Middle frontal gyrus (tissue), 1 donor: ENCODE results near the gene ZNRD2.

Experiments used
- DNase-seq: peaks from one replicate; pipeline ENCODE4 v3.0.0-alpha.2; 2015; ENCODE audit warnings: low spot score; ENCODE audit errors: extremely low spot score

The ZNRD2 gene

DNA sequence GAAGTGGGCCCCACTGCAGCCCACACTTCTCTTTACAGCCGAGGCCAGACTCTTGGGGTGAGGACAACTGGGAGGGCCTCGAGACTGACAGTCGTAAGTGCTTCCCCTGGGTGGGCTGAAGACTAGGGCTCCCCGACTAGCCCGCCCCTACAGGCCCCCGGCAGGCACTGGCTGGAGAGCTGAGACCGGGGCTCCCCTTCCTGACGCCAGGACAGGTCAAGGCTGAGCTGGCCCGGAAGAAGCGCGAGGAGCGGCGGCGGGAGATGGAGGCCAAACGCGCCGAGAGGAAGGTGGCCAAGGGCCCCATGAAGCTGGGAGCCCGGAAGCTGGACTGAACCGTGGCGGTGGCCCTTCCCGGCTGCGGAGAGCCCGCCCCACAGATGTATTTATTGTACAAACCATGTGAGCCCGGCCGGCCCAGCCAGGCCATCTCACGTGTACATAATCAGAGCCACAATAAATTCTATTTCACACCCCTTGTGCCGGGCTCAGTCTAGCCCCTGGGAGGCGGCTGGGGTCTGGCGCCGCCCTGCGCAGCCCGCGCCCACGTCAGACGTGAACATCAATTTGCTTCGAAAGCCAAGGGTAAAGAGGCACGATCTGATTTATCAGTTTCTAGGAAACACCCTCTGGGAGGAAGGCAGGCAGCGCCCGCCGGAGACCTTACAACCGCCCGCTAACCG is 31.9 kb upstream of the ZNRD2 start:
- no peak for DNase-seq

DNA sequence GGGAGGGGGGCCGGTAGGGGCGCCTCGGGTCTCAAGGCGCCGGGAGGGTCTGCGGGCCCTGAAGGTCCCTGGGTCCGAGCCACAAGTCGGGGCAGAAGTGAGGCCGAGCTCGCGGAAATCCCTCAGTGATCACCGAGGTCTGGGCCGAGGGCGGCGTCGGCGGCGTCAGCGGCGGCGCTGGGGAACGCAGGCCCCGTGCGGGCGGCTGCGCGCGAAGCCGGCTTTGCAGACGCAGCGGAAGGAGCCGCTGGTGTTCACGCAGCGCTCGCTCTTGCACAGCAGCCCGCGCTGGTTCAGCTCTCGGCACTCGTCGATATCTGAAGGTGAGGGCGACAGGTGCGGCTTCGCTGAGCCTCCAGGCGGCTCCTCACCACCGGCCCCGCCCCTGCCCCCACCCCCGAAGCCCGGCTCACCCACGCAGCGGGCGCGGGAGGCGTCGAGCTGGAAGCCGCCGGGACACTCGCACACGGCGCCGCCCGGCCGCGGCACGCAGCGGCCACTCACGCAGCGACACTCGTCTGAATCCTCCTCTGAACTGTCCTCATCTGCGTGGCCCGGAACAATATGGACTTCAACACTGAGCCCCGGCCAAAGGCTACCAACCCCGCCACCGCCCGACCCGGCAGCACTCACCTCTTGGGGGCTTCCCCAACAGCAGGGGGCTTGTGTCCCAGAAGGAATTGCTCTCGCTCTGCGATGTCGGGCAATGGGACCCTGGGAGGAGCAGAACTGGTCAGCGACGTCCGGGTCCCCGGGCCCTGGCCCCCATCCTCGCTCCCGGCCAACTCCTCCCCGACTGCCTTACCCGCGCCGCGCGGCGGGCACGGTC is 31.1 kb upstream of the ZNRD2 start:
- no peak for DNase-seq

DNA sequence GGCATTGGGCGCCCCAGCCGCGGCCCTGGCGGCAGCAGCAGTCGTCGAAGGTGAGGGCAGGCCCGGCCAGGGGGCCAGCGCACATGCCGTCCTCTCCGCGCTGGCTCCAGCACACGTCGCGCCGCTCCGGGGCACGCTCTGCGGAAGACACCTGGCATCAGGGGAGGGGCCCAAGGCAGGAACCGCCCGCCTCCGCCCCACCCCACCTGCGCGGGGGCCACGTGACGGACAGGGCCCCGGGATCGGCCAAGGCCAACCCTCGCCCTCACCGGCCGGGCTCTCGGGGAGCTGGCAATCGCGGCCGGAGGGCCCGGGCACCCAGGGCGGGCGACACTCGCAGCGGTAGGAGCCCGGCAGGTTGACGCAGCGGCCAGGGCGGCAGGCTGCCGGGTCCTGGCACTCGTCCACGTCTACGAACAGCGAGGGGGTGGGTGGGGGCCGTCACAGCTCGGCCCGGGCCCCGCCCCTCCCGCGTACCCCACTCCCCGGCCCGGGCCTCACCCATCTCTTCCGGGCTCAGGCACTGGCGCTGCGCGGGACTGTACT is 30.5 kb upstream of the ZNRD2 start:
- DNase-seq = no peak

DNA sequence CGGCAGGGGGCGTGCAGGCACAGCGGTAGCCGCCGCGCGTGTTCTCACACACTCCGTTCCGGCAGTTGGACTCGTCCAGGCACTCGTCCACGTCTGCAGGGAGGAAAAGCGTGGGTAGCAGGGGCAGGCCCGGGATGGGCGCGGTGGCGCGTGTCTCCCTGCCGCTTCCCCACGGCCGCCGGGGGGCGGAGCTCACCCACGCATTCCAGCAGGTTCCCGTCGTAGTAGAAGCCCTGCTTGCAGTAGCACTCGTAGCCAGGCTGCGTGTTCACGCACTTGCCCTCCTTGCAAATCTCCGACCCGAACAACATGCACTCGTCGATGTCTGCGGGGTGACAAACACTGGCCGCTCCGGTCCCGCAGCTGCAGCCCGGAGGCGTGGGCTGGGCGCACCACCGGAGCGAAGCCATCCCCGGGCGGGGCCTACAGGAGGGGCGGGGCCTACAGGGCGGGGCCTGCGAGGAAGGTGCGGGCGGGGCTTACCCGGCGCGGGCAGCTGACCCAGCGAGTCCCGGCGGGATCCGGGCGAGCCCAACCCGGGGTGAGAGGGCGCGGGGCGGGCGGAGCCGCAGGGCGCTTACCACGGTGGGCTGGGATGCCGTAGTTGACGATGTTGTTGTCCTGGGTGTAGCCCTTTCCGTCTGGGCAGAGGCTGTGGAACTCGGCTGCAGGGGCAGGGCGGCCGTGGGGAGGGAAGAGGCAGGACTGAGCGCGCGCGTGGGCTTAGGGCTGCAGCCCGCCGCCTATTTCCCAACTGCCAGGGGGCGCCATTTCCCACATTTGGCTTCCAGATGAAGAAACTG is 29.8 kb upstream of the ZNRD2 start:
- peak; percentile 79 for DNase-seq

DNA sequence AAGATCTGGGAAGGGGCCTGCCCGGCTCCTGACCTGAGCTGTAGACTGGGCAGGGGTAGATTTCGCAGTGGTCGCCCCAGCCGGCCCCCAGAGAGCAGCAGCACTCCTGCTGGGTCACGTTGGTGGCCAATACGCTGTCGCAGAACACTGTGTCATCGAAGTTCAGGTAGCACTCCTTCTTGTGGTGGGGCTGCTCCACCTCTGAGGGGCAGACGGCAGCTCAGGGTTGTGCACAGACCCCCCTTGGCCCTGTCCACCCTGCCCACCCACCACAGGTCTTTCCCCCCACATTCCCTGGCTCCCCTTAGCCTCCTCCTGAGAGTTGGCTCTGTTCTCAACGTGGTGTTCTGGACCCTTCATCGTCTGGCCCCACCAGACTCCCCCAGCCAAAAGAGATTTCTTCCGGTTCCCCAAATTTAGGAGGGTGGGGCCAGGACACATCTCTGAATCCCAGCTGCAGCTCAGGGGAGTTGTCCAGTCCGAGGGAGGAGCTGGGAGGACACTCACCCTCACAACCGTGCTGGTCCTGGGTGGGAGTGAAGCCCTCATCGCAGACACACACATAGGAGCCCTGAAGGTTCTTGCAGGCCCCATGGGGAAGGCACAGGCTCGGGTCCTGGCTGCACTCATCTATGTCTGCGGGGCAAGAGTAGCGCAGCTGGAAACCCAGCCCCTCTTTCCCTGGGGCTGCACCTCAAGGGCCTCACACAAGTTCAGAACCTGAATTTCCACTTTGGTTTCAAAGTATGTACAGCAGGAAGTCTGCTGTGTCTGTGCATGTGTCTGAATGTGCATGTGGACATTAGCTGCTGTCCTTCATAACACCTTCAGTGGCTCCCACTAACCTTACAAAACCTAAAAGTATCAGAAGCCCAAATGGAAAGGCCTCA is 28.9 kb upstream of the ZNRD2 start:
- no peak for DNase-seq

DNA sequence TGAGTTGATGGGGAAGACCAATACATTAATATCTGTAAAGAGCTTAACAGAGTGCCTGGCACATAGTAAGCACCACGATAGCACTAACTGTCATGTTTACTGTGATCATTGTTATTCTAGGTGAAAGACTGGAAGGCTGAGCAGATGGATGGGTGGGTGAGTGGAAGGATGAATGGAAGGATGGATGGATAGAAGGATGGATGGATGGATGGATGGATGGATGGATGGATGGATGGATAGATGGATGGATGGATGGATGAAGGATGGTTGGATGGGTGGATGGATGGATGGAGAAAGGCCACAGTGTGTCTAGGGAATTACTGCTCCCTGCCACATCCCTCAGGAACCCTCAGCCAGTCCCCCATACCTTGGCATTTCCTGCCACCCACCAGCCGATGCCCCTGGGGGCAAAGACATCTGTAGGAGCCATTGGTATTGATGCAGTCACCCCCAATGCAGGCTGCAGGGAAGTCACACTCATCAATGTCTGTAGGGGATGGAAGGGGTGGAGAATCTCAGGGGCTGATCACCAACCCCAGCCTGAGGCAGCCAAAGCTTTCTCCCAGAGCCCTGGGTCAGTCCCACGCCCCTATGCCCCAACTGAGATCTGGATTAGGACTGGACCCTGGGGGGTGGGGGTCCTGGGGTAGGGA is 27.4 kb upstream of the ZNRD2 start:
- no peak for DNase-seq

DNA sequence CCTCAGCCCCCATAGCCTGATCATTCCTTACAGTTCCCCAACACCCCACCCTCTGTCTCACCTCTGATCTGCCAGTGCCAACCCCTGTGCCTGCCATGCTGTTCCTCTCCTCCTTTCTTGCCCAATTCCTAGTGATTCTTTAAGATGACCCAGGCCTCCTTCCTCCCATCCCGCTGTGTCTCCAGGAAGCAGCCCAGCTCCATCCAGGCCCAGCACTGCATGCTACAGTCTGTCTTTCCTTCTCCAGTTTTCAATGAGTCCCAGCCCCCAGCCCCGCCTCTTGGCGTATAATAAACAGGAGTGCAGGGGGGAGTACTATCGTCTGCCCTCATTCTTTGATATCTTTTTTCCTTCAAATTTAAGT is 24.4 kb upstream of the ZNRD2 start:
- no peak for DNase-seq

DNA sequence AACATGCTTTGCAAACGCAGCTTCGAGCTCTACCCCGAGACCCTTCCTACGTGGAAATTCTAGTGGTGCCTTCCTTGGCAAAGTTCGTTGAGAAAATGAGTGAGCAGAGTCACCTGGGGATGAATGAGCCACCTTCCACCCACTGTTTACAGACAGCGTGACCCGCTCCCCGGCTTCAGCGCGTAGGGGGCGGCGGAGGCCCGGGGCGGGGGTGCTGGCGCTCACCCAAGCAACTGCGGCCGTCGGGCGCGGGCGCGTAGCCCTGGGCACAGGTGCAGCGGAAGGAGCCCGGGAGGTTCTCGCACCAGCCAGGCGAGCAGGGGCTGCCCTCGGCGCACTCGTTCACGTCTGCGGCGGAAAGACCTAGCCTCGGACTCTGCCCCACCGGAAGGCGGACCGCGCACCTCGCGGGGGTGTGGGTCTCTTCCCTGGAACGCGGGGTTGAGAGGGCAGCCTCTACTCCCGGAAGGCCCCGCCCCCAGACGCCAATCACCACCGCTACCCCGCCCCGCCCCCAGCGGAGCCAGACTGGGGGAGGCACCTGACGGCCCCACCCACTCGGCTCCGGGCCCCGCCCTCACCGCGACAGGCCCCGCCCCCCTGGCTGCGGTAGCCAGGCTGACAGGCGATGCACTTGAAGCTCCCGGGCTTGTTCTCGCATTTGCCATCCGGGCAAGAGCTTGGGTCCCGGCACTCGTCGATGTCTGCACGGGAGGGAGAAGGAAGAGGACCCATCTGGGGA is 23.9 kb upstream of the ZNRD2 start:
- no peak for DNase-seq

DNA sequence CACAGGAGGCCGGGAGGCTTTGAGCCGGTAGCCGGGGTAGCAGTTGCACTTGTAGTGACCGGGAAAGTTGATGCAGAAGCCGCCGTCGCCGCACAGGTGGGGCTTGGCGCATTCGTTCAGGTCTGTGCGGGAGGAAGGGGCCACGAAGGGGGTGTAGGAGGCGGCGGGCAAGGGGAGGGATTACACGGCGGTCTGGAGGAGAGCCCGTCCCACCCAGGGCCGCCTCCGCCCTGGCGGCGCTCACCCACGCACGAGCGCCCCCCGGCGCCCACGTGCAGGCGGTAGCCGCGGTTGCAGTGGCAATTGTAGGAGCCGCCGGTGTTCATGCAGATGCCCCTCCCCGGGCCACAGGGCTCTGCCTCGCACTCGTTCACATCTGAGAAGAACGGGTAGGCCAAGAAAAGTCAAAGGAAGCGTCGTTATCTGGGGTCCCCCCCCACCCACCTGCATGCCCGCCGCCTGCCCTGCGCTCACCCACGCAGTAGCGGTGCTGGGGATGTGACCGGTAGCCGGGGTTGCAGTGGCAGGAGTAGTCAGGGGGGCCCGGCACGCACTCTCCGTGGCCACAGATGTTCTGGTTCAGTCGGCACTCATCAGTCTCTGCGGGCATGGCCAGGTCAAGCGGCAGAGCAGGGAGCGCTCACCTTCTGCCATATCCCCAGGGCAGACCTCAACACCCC is 22.7 kb upstream of the ZNRD2 start:
- no peak for DNase-seq

DNA sequence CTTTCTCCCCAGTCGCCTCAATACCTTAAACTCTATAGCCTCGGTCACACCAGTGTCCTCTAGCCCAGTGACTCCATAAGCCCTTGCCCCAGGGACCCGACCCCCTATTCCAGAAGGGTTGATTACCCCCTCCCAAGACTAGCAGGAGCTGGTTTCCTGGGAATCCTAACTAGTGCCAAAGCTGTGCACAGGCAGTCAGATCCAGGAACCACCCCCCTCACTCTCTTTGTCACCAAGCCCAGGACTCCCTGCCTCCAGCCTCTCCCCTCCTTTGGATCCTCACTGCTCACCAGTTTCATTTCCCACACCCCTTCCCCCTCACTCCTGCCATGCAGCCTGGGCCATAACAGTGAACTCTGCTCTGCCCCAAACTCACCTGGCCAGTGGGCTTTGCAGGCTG is 21.9 kb upstream of the ZNRD2 start:
- DNase-seq = no peak

DNA sequence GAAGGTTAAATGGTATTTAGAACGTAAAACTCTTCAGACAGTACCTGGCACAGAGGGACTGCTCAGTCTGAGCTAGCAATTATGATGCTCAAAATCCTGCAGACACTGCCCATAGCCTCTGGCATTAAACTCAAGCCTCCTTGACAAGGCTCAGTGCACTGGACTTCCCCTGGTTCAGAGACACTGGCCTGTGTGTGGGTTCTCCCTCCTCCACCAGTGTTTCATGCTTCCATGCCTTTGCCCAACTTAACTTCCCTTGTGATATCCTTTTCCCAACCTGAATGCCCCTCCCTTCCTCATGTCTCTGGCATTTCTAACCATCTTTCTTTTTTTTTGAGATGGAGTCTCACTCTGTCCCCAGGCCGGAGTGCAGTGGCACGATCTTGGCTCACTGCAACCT is 21.2 kb upstream of the ZNRD2 start:
- no peak for DNase-seq

DNA sequence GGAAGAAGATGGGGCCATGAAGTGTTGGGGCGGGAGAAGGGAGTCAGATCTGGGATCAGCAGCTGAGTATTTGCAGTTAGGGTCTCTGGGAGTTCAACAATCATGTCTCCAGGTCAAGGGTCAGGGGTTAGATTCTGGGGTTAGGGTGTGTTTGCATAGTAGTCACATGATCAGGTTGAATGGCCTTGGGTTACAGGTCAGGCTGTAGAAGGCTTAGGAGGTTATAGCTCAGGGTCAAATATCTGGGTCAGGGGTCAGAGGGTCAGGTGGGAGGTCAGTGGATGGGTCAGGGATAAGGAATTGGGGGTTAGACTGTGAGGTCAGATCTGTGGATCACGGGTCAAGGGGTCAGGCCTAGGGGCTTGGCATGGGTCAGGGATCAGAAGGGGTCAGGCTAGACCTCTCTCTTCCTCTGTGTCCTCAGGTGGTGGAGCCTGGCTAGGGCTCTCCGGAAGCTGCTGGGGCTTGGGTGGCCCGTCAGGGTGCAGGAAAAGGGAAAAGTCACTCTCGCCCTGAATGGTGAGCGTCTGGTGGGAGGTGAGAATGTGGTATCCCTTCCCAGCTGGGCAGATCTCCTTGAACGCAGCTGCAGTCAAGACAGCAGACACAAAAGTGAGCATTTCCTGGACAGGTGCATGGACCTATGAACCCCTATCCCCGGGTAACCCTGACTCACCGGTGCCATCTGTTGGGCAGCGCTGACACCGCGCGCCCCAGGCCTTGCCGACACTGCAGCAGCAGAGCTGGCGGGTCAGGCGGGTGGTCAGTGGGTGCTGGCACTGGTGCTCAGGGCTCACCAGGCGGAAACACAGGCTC is 18.5 kb upstream of the ZNRD2 start:
- no peak for DNase-seq

DNA sequence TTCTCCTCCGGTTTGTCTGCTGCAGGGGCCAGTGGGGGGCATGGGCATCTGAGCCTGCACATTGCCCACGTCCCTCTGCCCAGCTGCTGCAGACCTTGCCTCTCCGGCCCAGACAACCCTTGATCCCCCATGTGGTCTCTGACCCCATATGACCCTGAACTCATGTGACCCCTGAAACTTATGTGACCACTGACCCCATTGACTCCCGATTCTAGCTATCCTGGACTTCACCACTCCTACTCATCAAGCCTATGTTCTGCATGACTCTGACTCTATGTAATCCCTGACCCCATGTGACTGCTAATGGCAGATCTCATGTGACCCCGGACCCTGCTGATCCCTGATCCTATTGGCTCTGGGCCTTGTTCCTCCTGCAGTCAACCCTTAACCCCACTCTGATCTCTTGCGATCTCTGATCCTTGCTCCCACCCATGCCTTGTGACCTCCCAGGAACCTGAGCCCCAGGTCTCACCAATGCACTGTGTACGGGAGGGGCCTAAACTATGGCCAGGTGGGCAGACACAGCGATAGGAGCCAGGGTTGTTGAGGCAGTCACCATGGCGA is 17.8 kb upstream of the ZNRD2 start:
- no peak for DNase-seq

DNA sequence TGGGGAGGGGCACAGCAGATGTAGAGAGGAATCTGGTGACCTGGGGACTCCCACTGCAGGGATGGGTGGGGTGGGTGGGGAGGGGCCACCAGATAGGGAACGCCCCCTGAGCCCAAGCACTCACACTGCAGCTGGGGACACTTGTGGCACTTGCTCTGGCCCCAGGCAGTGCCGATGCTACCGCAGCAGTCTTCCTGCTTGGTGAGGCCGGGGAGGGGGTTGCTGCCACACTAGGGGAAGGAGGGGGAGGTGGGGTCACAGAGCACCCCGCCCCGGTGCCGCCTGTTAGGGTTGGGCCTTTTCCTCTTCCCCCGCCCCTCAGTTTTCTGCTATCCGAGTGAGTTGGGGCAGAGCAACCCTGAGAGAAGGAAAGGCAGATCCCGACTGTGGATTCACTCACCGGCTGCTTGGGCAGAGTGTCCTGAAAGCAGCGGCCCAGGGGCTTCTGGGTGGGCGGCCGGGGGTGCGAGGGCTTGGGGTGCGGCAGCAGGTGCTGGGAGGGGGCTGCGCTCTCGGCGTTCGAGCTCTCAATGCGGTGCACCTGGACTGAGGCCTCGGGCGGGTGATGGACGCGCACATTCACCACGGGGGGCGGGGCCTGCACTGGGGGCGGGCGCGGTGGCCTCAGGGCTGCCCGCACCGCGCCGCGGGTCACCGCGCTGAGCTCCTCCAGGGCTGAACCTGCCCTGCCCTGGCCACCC is 16.8 kb upstream of the ZNRD2 start:
- DNase-seq = no peak

DNA sequence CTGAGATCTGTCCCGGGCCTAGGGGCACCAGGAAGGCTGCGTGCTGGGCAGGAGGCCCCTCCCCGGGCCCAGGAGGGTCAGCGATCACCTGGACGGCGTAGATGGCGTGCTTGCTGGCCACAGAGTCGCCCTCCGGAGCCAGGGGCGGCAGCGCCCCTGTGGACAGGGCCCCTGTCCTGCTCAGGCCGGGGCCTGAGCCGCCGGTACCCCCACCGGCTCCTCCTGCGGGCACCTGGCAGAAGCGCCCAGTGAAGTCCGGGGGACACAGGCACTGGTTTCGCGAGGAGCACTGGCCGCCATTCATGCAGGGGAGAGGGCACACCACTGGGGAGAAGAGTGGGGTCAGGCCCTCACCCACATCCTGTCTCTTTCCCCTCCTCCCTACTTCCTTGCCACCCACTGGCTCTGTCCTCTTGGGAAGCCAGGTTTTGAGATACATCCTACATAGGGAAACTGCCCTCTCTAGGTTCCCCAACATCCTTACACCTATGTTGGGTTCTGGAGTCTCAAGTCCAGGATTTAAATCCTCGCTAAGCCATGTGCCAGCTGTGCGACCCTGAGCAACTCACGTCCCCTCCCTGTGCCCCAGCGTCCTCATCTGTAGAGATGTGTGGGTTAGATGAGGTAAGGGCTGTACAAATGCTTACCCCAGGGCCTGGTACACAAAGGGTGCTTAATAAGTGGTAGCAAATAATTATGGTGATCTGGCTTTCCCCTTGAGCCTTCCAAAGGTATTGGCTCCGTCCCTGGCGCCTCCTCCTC is 16.0 kb upstream of the ZNRD2 start:
- DNase-seq = no peak

DNA sequence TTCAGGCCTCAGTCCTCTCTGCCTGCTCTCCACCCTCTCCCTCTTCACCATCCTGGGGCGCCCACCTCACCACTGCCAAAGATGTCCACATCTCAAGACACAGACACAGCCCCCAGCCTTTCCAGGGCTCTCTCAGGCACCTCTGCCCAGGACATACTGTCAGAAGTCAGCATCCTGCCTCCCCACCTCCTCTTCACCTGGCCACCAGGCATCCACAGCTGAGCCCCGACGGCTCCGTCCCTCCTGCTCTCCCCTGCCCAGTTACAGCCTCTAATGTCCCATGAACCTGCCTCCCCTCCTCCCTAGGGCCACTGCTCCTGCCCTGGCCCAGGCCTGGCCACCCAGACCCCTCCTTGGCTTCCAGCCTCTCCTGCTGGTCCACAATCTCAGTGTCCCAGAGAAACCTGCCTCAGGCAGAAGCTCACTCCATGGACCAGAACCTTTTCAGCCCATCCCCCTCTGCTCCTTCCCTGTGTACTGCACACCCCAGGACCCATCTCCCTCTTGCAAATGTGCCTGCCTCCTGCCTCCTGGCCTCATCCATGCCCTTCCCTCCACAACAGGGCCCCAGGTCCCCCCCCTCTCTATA is 15.3 kb upstream of the ZNRD2 start:
- no peak for DNase-seq
